Osteocyte (in vitro differentiated cells): ENCODE results near the gene NME3. TPM values are rescaled to one million over a fixed set of nuclear protein-coding genes. Genes with fewer than 3 reads are reported as not detected.

Experiments
- DNase-seq: peaks from one replicate; pipeline ENCODE4 v3.0.0; 2021; ENCODE audit warnings: mixed read lengths; ENCODE audit not compliant: unreplicated experiment; ENCODE audit errors: extremely low spot score
- H3K27ac Mint-ChIP-seq: one replicate; pipeline ENCODE4 v1.8.0; 2021; ENCODE audit warnings: mild to moderate bottlenecking, mixed read lengths; ENCODE audit not compliant: unreplicated experiment
- H3K27me3 Mint-ChIP-seq: one replicate; pipeline ENCODE4 v1.8.0; 2021; ENCODE audit warnings: mixed read lengths; ENCODE audit not compliant: unreplicated experiment
- H3K36me3 Mint-ChIP-seq: one replicate; pipeline ENCODE4 v1.8.0; 2021; ENCODE audit warnings: mixed read lengths; ENCODE audit not compliant: unreplicated experiment
- H3K4me1 Mint-ChIP-seq: one replicate; pipeline ENCODE4 v1.8.0; 2021; ENCODE audit warnings: mixed read lengths; ENCODE audit not compliant: unreplicated experiment
- H3K4me3 Mint-ChIP-seq: one replicate; pipeline ENCODE4 v1.8.0; 2021; ENCODE audit warnings: mild to moderate bottlenecking, moderate library complexity, mixed read lengths; ENCODE audit not compliant: unreplicated experiment
- H3K9me3 Mint-ChIP-seq: one replicate; pipeline ENCODE4 v1.8.0; 2021; ENCODE audit warnings: mixed read lengths; ENCODE audit not compliant: unreplicated experiment
- total RNA-seq: library from RNA; stranded (reverse); gene quantifications from 2 replicates; pipeline ENCODE4 v1.2.1, GENCODE V29; 2021
- TF ChIP-seq, protein P1 (sequence below): fragments of 200-600 bp; sonication (generic); IDR thresholded peaks from 2 replicates; pipeline ENCODE4 v1.5.0; 2021; ENCODE audit warnings: antibody characterized with exemption, mild to moderate bottlenecking, moderate library complexity

Gene NME3
- total RNA-seq, 1 donor from 2014 or later = 45.8 TPM

DNA sequence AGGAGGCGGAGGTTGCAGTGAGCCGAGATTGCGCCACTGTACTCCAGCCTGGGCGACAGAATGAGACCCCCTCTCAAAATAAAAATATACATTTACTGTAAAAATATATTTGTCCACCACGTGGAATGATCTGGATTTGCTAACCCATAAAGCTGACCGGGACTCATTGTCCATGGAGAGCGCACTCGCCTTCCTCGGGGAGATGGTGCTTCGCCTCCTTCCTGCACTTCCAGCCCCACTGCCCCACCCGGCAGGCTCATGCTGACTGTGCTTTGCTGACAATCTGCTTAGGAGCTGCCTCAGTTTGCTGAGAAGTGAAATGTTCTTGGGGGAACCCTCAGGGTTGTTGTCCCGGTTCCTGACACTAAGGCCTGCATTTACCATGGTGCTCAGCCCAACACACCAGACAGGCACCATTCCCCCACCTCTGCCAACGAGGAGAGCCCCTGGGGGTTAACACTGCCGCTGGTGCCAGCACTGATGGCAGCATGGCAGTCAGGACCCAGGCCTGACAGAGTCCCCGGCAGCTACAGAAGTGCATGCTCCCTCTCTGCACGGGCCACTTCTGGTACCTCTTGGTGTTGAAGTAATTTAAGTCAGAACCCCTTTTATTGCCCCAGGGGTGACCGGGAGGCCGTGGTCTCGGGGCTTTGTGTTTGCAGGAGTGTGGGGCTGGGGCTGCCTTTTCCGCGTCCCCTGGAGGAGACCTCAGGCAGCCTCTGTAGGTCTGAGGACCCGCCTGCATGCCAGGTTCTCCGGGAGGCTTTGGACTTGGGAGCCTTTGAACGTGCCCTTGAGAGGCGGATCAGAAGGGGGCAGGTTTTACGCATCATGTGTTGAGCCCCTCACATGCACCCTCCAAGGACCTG lies 13.9 kb upstream of the NME3 start:
- DNase-seq = no peak

GRCh38 chr16:1782408-1783264 lies 11.3 kb upstream of the NME3 start, which contains the start of the genes NUBP2 and SPSB3:
Gene NUBP2 (plus strand): TSS chr16:1782960. CDS start chr16:1783021, 61 bp downstream.
Gene SPSB3 (minus strand): TSS chr16:1782571. CDS start chr16:1781483, 1,088 bp downstream.
- TF ChIP-seq, protein P1, sequence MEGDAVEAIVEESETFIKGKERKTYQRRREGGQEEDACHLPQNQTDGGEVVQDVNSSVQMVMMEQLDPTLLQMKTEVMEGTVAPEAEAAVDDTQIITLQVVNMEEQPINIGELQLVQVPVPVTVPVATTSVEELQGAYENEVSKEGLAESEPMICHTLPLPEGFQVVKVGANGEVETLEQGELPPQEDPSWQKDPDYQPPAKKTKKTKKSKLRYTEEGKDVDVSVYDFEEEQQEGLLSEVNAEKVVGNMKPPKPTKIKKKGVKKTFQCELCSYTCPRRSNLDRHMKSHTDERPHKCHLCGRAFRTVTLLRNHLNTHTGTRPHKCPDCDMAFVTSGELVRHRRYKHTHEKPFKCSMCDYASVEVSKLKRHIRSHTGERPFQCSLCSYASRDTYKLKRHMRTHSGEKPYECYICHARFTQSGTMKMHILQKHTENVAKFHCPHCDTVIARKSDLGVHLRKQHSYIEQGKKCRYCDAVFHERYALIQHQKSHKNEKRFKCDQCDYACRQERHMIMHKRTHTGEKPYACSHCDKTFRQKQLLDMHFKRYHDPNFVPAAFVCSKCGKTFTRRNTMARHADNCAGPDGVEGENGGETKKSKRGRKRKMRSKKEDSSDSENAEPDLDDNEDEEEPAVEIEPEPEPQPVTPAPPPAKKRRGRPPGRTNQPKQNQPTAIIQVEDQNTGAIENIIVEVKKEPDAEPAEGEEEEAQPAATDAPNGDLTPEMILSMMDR = no peak
- peak; percentile 100 for DNase-seq
- Mint-ChIP-seq H3K4me1 (peaks cover 26% of the 10 kb centered on the region), H3K27ac (peak within 1 kb of the TSS; percentile 61), H3K4me3 (peak within 1 kb of the TSS; percentile 87), H3K27me3 (no peaks in the 10 kb centered on the region), H3K9me3 (no peaks in the 10 kb centered on the region), H3K36me3 (peaks cover 1% of the 10 kb centered on the region)

More for the DNA sequence above, 13.9 kb upstream of the NME3 start:
- H3K36me3 Mint-ChIP-seq = peaks cover 5% of the 10 kb centered on the region
- H3K4me3 Mint-ChIP-seq = peak overlapping the region; percentile 62
- TF ChIP-seq, protein P1 = no peak
- H3K9me3 Mint-ChIP-seq = no peaks in the 10 kb centered on the region
- no peaks in the 10 kb centered on the region for H3K27me3 Mint-ChIP-seq
- peaks cover 24% of the 10 kb centered on the region for H3K4me1 Mint-ChIP-seq
- H3K27ac Mint-ChIP-seq = no peak overlapping the region

- H3K9me3 Mint-ChIP-seq = no peaks in the 10 kb centered on the region
- no peaks in the 10 kb centered on the region for H3K27me3 Mint-ChIP-seq
- DNase-seq = no peak
- no peaks in the 10 kb centered on the region for H3K36me3 Mint-ChIP-seq
- H3K27ac Mint-ChIP-seq = peak overlapping the region; percentile 57
- TF ChIP-seq, protein P1 = peak; percentile 20
- peaks cover 26% of the 10 kb centered on the region for H3K4me1 Mint-ChIP-seq
- H3K4me3 Mint-ChIP-seq = peak overlapping the region; percentile 87
Measured at GRCh38 chr16:1781758-1782407, 10.5 kb upstream of the NME3 start.

- Mint-ChIP-seq H3K9me3 (no peaks in the 10 kb centered on the region), H3K4me1 (peaks cover 26% of the 10 kb centered on the region), H3K4me3 (peak overlapping the region; percentile 87), H3K27ac (peak overlapping the region; percentile 57), H3K36me3 (no peaks in the 10 kb centered on the region), H3K27me3 (no peaks in the 10 kb centered on the region)
- TF ChIP-seq, protein P1 = no peak
- no peak for DNase-seq
Measured at GRCh38 chr16:1781254-1781653, 9.9 kb upstream of the NME3 start.
